Measurements from ENCODE around the gene NECAP2. TPM values are rescaled to one million over a fixed set of nuclear protein-coding genes. Genes with fewer than 3 reads are reported as not detected.
"Not testable (repeated sequence)": the region's sequence is repeated elsewhere in the genome, so short reads cannot be mapped to it uniquely, and the experiment has no call there.

Gene NECAP2
- total RNA-seq, 1 donor from 2014 or later, result 41.7 TPM

GRCh38 chr1:16491056-16491675 is 50.6 kb downstream of the NECAP2 start:
- Histone ChIP-seq H3K27ac (no peak overlapping the region), H3K4me3 (no peak overlapping the region), H3K27me3 (no peaks in the 10 kb centered on the region), H3K9me3 (no peaks in the 10 kb centered on the region), H3K4me1 (no peaks in the 10 kb centered on the region), H3K36me3 (peaks cover 0 to 4% of the 10 kb centered on the region in 2 donors)
- TF ChIP-seq, protein P1, sequence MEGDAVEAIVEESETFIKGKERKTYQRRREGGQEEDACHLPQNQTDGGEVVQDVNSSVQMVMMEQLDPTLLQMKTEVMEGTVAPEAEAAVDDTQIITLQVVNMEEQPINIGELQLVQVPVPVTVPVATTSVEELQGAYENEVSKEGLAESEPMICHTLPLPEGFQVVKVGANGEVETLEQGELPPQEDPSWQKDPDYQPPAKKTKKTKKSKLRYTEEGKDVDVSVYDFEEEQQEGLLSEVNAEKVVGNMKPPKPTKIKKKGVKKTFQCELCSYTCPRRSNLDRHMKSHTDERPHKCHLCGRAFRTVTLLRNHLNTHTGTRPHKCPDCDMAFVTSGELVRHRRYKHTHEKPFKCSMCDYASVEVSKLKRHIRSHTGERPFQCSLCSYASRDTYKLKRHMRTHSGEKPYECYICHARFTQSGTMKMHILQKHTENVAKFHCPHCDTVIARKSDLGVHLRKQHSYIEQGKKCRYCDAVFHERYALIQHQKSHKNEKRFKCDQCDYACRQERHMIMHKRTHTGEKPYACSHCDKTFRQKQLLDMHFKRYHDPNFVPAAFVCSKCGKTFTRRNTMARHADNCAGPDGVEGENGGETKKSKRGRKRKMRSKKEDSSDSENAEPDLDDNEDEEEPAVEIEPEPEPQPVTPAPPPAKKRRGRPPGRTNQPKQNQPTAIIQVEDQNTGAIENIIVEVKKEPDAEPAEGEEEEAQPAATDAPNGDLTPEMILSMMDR (IDR thresholded peaks at IDR 0.05), result no peak
- no peak for TF ChIP-seq POLR2A (IDR thresholded peaks at IDR 0.05)
- TF ChIP-seq POLR2AphosphoS5 (IDR thresholded peaks at IDR 0.05; ENCODE audit: insufficient read depth in 1 of 2, low read depth in 1 of 2), result no peak
- intact Hi-C loops (cut with DNase I), result no loop called here
- DNase-seq (ENCODE audit: extremely low spot score in 2 of 2), result no peak

DNA sequence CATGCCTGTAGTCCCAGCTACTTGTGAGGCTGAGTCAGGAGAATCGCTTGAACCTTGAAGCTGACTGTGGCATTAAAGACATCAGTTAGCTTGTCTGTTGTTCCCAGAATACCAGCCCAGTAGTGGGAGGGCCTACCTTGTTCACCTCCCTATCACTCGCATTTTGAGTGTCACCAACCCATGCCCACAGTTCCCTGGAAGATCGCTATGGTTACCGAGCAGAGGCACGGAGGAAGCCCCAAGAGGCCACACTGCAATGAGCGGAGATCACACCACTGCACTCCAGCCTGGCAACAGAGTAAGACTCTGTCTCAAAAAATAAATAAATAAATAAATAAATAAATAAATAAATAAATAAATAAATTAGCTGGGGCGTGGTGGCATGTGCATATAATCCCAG is 52.4 kb downstream of the NECAP2 start:
- H3K27ac ChIP-seq; intact Hi-C loops (cut with DNase I); H3K4me3 ChIP-seq; H3K9me3 ChIP-seq; H3K27me3 ChIP-seq; DNase-seq (ENCODE audit: extremely low spot score in 2 of 2); H3K4me1 ChIP-seq; H3K36me3 ChIP-seq: not testable (repeated sequence)

- H3K27ac ChIP-seq; DNase-seq (ENCODE audit: extremely low spot score in 2 of 2); intact Hi-C loops (cut with DNase I); H3K4me3 ChIP-seq; H3K36me3 ChIP-seq; H3K27me3 ChIP-seq; H3K9me3 ChIP-seq; H3K4me1 ChIP-seq: not testable (repeated sequence)
These were observed 53.2 kb downstream of the NECAP2 start for GRCh38 chr1:16493731-16494130.

GRCh38 chr1:16497474-16497904 is 57.0 kb downstream of the NECAP2 start:
- H3K27me3 ChIP-seq; H3K4me3 ChIP-seq; H3K4me1 ChIP-seq; intact Hi-C loops (cut with DNase I); H3K9me3 ChIP-seq; H3K27ac ChIP-seq; H3K36me3 ChIP-seq; DNase-seq (ENCODE audit: extremely low spot score in 2 of 2): not testable (repeated sequence)

DNA sequence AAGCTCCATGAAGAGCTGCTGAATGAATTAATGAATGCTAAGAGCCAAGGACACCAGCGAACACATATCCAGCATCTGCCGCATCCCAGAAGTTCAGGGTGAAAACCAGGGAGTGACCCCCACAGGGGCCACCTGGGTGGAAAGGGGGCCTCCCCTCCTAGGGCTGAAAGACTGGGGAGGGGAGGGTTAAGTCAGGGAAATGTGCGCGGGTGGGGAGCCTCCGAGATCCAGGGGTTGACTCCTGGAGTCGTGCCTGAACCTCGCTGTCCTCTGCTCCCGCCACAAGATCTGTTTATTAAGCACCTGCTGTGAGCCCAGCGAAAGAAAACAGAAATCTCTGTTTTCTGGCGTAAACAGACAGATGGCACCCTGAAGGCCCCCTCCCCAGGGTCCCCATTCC is 57.5 kb downstream of the NECAP2 start:
- H3K9me3 ChIP-seq; DNase-seq (ENCODE audit: extremely low spot score in 2 of 2); intact Hi-C loops (cut with DNase I); H3K4me1 ChIP-seq; H3K27me3 ChIP-seq; H3K36me3 ChIP-seq: not testable (repeated sequence)
- Histone ChIP-seq H3K27ac (peak overlapping the region; percentile 80), H3K4me3 (peak overlapping the region; percentile 66 to 98)

DNA sequence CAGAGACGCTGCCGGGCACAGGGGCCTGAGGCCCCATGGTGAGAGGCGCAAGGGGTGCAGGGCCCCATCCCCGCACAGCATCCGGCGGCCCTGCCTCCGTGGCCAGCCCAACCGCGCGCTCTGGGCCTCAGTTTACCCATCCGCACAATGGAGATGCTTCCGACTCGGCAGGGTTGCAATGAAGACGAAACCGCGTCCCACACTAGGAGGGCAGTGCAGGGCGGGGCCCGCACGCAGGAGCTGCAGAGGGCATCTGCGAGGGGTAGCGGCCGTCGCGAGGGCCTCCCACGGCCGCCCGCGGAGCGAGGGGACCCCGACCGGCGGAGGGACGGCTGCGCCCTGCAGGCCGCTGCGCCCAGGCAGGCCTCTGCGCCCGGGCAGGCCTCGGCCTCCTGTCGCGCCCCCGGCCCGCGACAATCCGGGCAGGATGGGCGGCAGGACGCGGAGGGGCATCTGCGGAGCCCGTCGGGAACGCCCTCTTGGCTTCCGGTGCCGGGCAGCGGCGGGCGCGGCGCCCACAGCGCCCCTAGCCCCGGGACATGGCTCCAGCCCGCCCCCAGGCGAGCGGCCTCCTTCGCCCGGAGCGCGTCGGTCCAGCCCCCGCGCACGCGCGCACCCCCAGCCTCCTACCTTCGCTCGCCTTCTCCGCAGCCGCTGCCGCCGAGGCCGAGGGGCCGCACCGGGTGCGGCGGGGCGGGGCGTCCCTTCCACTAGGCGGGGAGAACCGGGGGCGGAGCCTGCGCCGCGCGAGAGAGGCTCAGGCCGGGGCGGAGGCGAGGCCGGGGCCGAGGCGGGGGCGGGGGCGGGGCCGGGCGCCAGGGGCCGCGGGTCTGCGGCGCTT is 58.3 kb downstream of the NECAP2 start:
- TF ChIP-seq POLR2AphosphoS5 (IDR thresholded peaks at IDR 0.05; ENCODE audit: insufficient read depth in 1 of 2, low read depth in 1 of 2), result no peak
- TF ChIP-seq, protein P1 (IDR thresholded peaks at IDR 0.05), result peak in 1 of 3 experiments; percentile 20
- peak in 1 of 2 donors; percentile 40 for TF ChIP-seq POLR2A (IDR thresholded peaks at IDR 0.05)
- Histone ChIP-seq H3K9me3 (no peaks in the 10 kb centered on the region), H3K27me3 (no peaks in the 10 kb centered on the region), H3K27ac (peak overlapping the region; percentile 80), H3K4me3 (peak overlapping the region; percentile 66 to 98), H3K4me1 (peaks cover 9% of the 10 kb centered on the region), H3K36me3 (no peaks in the 10 kb centered on the region)
- intact Hi-C loops (cut with DNase I), result no loop called here
- DNase-seq (ENCODE audit: extremely low spot score in 2 of 2), result no peak

GRCh38 chr1:16500466-16500865 is 59.9 kb downstream of the NECAP2 start:
- intact Hi-C loops (cut with DNase I); DNase-seq (ENCODE audit: extremely low spot score in 2 of 2); H3K27ac ChIP-seq: not testable (repeated sequence)

DNA sequence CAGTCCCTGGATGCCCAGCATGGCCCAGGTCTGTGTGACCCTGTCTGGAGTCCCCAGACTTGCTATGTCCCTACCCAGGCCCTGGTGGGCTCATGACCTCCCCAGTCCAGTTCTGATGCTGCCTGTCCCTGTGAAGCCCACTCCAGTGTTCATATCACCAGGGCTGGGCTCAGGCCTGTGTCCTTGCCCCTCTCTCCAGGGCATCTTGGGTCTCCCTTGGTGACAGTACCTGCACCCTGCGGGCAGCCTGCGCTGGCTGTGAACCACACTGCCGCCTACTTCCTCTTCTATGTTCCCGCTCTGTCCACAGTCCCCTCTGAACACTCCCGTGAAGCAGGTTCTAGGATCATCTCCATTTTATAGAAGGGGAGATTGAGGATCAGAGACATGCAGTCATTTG is 60.5 kb downstream of the NECAP2 start:
- H3K9me3 ChIP-seq; intact Hi-C loops (cut with DNase I); H3K4me3 ChIP-seq; H3K36me3 ChIP-seq; H3K4me1 ChIP-seq; DNase-seq (ENCODE audit: extremely low spot score in 2 of 2); H3K27ac ChIP-seq; H3K27me3 ChIP-seq: not testable (repeated sequence)

More at GRCh38 chr1:16500466-16500865, 59.9 kb downstream of the NECAP2 start:
- H3K9me3 ChIP-seq, H3K36me3 ChIP-seq, H3K27me3 ChIP-seq, H3K4me3 ChIP-seq, H3K4me1 ChIP-seq: not testable (repeated sequence)

DNA sequence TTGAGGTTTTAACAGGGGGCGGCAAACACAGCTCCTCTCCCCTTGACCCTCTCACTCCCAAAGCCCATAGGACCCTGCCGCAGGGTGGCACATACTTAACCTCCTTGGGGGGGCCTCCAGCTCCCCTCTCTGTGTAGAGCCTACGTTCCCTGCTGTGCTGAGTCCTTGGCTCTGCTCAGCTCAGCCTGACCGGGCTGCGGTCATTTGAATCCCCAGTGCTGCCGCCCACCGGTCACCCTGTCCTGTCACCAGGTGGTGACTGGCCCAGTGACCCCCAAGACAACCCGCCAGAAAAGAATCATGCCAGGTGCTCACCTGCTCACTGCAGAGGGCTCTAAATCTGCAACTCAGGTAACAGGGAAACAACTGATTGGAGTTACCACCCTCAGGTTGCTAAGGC is 60.9 kb downstream of the NECAP2 start:
- H3K27ac ChIP-seq; DNase-seq (ENCODE audit: extremely low spot score in 2 of 2); intact Hi-C loops (cut with DNase I); H3K4me3 ChIP-seq; H3K36me3 ChIP-seq; H3K9me3 ChIP-seq; H3K4me1 ChIP-seq; H3K27me3 ChIP-seq: not testable (repeated sequence)
